NCI-H1417 treated with DMSO at 0.1 percent for 48 hours (cell line): Measurements from ENCODE around the gene GYG2.

Experiments
- DNase-seq: peaks from one replicate; lab custom pipeline; 2025; lab: John Stamatoyannopoulos, UW

Gene GYG2

DNA sequence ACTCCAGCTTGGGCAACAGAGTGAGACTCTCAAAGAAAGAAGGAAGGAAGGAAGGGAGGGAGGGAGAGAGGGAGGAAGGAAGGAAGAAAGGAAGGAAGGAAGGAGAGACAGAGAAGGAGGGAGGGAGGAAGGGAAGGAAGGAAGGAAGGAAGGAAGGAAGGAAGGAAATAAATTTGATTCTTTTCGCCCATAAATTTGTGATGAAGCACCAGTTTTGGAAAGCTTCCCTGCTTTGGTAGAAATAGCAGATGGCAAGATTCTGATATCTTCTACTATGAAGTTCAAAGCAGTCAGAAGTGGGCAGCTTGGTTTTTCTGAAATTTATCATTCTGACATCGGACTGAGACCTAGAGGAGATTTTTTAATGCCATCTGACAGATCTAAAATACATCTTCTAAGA lies 11.7 kb upstream of the GYG2 start:
- DNase-seq, result no peak

DNA sequence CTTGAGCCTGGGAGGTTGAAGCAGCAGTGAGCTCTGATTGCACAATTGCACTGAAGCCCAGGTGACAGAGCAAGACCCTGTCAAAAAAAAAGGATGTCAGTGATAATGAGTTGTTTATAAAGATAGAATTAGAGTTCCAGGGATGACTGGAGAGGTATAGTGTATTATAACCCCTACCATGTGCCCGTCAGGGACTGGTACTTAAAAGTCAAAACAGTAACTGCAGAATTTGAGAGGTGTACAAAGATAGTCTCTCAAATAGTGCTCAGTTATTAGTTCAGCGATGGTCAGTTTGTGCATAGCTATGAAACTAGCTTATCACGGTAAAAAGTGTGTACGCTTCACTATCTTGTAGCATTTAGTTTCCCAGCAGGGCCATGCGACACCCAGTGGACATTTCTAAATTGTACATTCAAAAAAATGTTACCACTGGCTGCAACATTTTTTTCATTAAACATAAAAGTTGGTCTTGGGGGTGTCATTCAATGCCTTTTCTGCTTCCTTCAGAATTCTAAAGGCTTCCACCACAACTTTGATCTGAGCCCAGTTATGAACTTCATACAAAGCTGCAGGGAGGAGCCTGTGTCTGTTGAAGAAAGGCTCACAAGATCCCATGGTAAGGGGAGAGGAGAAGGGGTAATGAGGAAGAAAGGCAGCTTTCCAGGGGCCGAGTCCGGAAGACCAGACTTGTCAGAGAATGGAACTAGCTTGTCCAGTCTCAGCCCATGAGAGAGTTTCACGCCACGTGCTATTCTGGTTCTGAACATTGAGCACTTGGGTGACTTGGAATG lies 9.2 kb upstream of the GYG2 start:
- DNase-seq, result no peak

DNA sequence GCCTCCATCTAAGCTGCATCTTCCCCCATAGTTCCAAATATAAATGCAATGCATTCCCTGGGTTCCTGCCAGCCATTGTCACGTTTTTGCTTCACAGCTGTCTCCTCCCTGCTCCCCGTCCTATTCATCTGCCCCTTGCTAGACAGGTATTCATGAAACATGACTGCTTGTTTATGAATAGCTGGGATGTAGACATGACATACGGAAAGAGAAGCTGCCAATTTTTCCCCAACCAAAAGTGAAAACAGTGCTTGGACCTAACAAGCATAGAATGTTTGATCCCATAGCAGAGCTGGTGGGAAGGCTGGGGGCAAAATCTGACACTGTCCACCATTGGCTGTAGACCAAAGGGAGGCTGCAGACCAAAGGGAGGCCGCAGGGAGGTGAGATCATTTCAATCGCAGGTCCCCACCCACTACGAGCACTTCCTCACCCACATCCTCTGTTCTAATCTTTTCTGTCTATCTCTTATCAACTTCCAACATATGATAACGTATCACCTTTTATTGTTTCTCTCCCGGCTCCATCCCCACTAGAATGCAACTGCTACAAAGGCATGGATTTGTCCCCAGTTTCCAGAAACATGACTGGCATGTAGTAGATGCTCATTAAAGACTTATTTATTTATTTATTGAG lies 8.5 kb upstream of the GYG2 start:
- DNase-seq, result no peak

DNA sequence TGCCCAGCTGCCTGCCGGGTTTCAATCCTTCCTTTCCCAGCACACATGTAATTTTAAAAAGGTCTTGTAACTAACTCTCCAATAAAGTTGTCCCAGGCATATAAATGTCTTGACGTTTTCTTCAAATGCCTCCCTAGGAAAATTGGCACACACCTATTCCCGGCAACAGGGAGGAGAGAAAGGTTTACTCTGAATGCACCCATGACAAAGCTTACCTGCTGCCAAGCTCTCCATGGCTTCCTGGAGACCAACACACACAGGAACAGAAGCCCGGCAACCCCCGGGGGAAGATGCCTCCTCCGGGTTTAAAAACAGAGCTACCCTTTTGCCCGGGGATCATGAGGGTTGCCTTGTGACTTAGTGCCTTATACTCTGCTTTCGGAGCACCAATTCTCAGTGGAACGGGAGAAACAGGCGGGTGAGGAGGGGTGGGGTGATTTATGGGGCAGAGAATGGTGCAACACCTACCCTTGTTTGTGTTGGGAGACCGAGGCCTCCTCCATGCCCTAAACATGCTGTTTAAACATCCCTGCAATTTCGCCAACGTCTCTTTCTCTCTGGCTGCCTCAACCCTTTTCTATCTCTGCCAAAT lies 4.8 kb upstream of the GYG2 start:
- DNase-seq, result no peak

DNA sequence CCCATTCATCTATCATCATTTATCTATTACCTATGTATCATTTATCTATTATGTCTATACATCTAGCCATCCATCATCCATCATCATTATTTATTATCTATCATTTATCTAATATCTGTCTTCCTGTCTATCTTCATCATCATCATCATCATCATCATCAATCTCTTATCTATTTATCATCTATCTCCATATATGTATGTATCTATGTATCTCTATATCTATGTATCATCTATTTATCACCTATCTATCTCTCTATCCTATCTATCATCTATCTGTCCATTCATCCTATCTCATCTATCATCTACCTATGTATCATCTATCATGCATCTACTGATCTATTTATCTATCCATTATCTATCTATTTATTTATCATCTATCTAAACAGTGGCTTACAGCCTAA lies 3.8 kb upstream of the GYG2 start:
- no peak for DNase-seq

- DNase-seq, result no peak
Observed at GRCh38 chrX:2828959-2829411, 255 bp downstream of the GYG2 start.

DNA sequence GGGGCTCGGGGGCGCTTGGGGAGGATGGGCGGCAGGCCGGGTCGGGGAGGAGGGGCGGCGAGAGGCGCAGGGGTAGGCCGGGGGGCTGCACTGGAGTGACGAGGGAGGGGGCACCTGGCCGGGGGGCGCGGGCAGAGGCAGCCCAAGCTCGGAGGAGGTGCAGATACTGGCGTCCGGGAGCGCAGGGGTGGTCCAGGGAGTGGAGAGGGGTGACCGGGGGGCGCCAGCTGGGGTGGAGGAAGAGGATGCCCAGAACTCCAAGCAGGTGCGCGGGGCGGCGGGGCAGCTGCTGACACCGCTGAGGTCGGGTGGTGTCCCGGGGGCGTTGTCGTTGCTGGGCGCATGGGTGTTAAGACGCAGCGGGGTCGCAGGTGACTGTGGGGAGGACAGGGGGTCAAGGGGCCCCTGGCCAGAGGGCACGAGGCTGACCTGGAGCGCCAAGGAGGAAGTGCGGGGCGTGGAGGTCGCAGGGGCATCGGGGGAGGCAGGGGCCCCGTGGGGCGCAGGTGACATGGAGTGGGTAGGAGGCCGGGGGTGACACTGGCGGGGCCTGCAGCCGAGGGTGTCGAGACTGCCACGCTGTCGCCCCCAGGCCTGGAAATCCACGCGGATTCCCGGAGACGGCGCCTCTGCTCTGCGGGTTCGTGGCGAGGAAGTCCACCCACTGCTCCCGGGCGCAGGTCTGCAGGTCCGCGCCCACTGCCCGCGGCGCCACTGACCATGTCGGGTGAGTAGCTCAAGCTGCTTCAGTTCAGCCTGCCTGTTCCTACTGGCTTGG lies 928 bp downstream of the GYG2 start:
- no peak for DNase-seq

DNA sequence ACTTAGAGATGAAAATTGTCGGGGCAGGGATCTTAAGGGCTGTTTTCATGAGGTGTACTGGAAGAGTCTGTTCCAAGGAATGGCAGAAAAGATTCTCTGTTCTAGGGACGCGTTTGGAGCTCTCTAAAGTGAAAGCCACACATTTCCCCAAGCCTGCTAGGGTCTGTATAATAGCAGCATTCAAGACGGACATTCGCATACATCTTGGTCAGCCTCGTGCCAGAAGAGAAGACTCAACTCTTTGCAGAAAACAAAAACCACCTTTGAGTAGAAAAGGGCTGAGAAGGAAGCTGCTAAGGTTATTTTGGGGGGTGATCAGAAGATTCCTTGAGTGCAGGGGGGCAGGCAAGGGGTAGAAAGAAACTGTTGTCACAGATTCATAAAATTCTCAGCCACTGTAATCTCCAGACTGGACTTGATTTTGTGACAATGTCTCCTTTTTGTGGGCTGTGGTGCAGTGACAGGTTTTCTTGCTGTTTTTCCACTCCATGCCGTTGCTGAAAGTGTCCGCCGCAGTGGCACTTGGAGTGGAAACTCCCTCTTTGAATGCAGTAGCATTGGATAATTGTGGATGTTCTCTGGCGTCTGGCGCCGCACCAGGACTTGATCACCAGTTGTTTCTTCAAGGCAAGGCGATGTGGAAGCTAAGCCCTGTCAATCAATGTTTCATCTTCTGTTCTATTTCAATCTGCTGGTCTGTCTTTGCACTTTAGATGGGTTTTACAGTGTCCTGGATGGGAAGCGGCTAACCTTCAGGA lies 2.9 kb downstream of the GYG2 start:
- DNase-seq, result no peak

- no peak for DNase-seq
Observed at GRCh38 chrX:2837961-2838360, 9.2 kb downstream of the GYG2 start.

DNA sequence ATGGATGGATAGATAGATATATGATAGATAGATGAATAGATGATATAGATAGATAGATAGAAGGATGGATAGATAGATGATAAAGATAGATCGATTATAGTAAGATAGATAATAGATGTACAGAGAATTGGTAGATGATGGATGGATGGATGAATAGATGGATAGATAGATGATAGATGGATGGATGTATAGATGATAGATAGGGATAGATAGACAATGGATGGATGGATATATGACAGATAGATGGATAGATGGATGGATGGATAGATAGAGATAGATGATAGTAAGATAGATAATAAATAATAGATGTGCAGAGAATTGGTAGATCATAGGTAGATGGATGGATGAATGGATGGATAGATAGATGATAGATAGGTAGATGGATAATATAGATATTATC lies 12.2 kb downstream of the GYG2 start:
- no peak for DNase-seq

GRCh38 chrX:2841537-2841936 lies 12.8 kb downstream of the GYG2 start:
- DNase-seq, result no peak

- no peak for DNase-seq
Observed at GRCh38 chrX:2846992-2847391, 18.3 kb downstream of the GYG2 start.

GRCh38 chrX:2848871-2849301 lies 20.2 kb downstream of the GYG2 start:
- no peak for DNase-seq

DNA sequence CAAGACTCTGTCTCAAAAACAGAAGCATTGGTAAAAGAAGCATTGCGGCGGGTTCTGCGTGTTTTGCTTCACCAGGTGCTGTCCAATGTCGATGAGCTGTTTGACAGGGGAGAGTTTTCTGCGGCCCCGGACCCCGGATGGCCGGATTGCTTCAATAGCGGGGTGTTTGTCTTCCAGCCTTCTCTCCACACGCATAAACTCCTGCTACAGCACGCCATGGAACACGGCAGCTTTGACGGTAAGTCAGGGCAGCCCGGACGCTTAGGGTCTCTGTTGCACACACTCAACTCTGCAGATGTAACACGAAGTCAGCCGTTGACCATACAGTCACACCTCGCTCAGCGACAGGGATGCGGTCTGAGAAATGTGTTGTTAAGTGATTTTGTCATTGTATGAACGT lies 26.2 kb downstream of the GYG2 start:
- no peak for DNase-seq

DNA sequence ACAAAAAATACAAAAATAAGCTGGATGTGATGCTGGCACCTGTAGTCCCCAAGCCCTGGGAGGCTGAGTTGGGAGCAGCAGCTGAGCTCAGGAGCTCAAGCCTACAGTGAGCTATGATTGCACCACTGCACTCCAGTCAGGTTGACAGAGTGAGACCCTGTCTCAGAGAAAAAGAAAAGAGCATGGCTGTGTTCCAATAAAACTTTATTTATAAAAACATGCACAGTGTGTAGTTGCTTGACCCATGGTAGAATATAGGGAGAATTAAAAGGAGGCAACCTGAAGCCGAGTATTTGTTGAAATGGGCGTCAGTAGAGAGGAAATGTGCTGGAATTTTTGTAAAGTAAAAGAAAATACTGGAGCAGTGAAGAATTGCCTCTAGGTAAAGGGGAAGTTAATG lies 27.0 kb downstream of the GYG2 start:
- no peak for DNase-seq

- no peak for DNase-seq
Observed at GRCh38 chrX:2857566-2857965, 28.8 kb downstream of the GYG2 start.

DNA sequence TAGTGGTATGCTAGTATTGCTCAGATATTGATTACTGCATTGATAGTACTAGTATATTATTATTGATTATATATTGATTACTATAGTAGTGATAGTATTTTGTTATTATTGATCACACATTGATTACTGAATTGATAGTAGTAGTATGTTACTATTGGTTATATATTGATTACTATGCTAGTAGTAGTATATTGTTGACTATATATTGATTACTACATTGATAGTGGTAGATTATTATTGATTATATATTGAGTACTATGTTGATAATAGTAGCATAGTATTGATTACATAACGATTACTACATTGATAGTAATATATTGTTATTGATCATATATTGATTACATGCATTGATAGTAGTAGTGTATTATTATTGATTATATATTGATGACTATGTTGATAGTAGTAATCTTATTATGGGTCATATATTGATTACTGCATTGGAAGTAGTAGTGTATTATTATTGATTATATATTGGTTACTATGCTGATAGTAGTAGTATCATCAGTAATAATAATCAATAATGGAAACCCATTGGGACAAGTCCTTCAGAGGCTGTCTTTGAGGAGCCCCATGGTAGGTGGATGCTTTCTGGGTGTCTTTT lies 30.6 kb downstream of the GYG2 start:
- DNase-seq, result no peak

DNA sequence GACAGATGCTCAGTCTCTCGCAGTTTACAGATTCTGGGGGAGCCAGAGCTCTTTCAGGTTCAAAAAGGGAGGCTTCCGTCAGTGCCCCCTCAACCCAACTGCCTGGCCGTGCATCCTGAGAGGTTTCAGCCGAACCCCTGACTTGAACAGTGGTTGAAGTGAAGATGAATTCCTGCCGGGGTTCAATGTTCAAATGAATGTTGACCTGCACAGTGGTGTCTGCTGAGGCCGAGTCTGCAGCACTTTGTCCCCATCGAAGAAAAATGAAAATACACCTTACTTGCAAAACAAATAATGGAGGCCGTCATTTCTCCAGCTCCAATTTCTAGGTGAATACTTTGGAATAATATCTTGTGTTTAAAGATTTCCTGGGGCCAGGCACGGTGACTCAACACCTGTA lies 33.7 kb downstream of the GYG2 start:
- DNase-seq, result no peak

DNA sequence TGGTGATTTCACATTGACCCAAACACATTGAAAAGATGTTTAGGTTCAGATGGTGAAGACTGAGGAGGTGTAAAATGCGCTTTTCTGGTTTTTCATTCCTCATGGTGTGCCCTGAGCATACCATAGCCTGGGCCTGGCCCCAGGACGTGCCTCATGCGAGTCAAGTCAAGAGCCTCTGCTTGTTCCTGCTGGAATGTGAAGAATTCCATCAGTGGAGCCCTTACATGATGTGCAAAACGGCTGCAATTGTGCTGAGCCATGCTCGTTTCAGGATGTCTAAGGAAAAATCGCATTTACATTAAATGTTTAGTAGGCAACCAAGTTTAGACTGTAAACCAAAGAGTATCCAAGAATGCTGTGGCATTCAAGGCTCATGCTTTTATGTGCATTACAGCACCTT lies 34.9 kb downstream of the GYG2 start:
- DNase-seq, result no peak

DNA sequence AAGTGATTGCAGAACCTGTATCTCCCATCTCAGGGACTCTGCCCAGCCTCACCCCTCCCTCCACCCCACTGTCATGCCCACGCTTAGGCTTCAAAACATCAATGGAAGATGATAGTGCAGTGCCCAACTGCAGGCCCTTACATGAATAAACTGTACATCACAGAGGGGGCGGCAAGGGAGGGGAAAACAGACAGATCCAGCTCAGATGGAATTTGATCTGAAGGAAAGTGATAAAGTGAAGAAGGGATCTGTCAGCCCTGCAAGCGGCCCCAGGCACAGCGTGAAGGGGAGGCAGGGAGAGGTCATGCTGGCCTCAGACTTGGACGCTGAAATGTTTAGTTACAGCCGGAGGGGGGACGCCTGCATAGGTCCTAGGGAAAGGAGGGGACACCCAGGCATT lies 38.5 kb downstream of the GYG2 start:
- no peak for DNase-seq

DNA sequence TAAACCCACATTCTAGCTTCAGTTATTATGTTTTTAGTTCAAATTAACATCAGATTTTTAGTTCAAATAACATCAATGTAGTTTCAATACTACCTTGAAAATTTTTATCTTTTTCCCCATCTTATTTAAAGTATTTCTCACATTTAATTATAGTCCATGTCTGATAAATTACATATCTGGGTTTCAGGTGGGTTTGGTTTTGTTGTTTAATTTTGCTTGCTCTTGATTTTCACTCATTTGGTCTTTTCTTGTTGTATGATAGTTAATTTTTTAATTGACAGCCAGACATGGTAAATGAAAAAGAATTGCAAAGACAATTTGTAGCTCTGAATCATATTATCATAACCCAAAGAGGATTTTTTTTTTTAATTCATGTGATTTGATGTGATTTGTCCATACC lies 41.9 kb downstream of the GYG2 start:
- DNase-seq, result no peak
